ENCODE measurements around the gene NRIP1. TPM values are rescaled to one million over a fixed set of nuclear protein-coding genes. Genes with fewer than 3 reads are reported as not detected.

The NRIP1 gene
- total RNA-seq, 1 donor from 2014 or later: 58.5 TPM

DNA sequence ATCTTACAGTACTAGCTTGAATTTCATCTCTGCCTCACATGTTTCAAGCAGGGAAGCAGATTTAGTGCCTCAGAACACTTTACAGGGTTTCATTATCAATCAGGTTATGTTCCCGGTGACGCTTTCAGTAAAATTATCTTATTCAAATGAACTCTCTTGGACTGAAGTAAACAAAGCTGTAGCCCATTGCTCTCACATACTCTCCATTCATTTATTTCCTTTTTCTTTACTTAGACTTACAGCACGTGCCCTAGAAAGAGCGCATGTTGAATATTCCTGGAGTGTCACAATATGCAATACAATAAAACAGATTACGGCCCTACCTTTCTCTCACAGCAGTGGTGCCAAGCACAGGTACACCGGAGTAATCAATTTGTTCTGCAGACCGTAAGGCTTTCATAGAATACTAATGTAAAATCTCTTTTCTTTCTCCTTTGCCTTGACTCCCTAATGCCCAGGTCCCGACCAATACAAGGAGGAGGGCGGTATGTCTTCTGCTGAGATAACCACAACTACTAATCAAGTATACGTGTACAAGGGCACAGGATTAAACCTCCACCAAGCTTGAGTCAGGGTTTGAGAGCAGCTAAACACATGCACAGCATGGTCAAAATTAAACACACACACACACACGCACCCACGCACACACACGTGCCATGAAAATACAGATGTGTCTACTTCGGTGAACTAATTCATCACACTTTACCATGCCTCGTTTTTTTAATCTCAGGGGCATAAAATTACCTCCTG lies 62.8 kb downstream of the NRIP1 start:
- Histone ChIP-seq H3K27ac (ENCODE audit: low read depth, low read length) (no peak overlapping the region), H3K4me3 (ENCODE audit: low read length in 3 of 3) (no peak overlapping the region), H3K36me3 (ENCODE audit: control insufficient read depth in 3 of 3, insufficient read depth in 3 of 3, low read length in 3 of 3) (no peaks in the 10 kb centered on the region), H3K9me3 (ENCODE audit: control insufficient read depth in 3 of 3, low read length in 3 of 3) (no peaks in the 10 kb centered on the region), H3K27me3 (ENCODE audit: control insufficient read depth in 3 of 3, insufficient read depth in 3 of 3, low read length in 3 of 3) (no peaks in the 10 kb centered on the region), H3K4me1 (ENCODE audit: control insufficient read depth in 3 of 3, insufficient read depth in 3 of 3, low read length in 3 of 3) (peaks cover 10 to 30% (median 27%) of the 10 kb centered on the region in 3 donors), H3K9ac (ENCODE audit: low read depth in 1 of 3, low read length in 3 of 3) (no peak overlapping the region)

DNA sequence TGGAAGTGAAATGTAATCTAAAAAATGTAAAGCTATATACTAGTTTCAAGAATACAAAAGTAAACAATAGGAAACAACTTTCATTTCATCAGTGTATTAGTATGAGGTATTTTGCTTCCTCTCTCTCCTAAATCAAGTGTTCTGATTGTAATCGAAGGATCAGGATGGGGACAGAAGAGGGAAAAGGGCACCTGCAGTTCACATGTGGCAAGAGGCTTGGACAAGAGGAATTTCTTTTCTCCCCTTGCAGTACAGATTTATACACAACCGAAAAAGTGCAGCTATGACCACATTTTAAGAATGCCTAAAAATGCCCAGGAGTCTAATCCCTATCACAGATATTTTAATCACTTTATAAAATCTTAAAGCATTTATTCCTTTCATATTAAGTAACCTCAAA lies 63.7 kb downstream of the NRIP1 start:
- no peaks in the 10 kb centered on the region for H3K9me3 ChIP-seq (ENCODE audit: control insufficient read depth in 3 of 3, low read length in 3 of 3)
- no peaks in the 10 kb centered on the region for H3K27me3 ChIP-seq (ENCODE audit: control insufficient read depth in 3 of 3, insufficient read depth in 3 of 3, low read length in 3 of 3)
- H3K36me3 ChIP-seq (ENCODE audit: control insufficient read depth in 3 of 3, insufficient read depth in 3 of 3, low read length in 3 of 3): no peaks in the 10 kb centered on the region
- peaks cover 5 to 25% (median 18%) of the 10 kb centered on the region in 3 donors for H3K4me1 ChIP-seq (ENCODE audit: control insufficient read depth in 3 of 3, insufficient read depth in 3 of 3, low read length in 3 of 3)
- H3K9ac ChIP-seq (ENCODE audit: low read depth in 1 of 3, low read length in 3 of 3): peak overlapping the region in 1 of 3 donors; percentile 14
- H3K4me3 ChIP-seq (ENCODE audit: low read length in 3 of 3): no peak overlapping the region
- no peak overlapping the region for H3K27ac ChIP-seq (ENCODE audit: low read depth, low read length)

DNA sequence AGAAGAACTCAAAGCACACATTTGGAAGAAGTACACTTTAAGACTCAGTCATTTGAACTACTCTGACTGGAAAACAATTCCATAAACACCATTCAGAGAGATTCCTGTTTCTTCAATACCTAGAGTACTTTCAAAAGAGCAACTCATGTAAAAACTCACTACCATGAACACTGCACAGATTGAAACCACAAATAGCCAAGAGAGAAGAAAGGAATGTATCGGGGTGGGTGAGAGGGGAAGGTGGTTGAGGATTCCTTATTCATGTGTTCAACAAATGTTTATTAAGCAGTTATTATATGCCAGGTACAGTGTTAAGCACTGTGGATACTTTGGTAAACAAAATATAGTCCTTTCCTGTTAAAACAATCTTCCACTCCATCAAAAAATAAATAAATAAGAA lies 64.7 kb downstream of the NRIP1 start:
- H3K27ac ChIP-seq (ENCODE audit: low read depth, low read length): no peak overlapping the region
- no peaks in the 10 kb centered on the region for H3K9me3 ChIP-seq (ENCODE audit: control insufficient read depth in 3 of 3, low read length in 3 of 3)
- H3K9ac ChIP-seq (ENCODE audit: low read depth in 1 of 3, low read length in 3 of 3): no peak overlapping the region
- peaks cover 0 to 19% (median 11%) of the 10 kb centered on the region in 3 donors for H3K4me1 ChIP-seq (ENCODE audit: control insufficient read depth in 3 of 3, insufficient read depth in 3 of 3, low read length in 3 of 3)
- no peaks in the 10 kb centered on the region for H3K36me3 ChIP-seq (ENCODE audit: control insufficient read depth in 3 of 3, insufficient read depth in 3 of 3, low read length in 3 of 3)
- no peak overlapping the region for H3K4me3 ChIP-seq (ENCODE audit: low read length in 3 of 3)
- no peaks in the 10 kb centered on the region for H3K27me3 ChIP-seq (ENCODE audit: control insufficient read depth in 3 of 3, insufficient read depth in 3 of 3, low read length in 3 of 3)

DNA sequence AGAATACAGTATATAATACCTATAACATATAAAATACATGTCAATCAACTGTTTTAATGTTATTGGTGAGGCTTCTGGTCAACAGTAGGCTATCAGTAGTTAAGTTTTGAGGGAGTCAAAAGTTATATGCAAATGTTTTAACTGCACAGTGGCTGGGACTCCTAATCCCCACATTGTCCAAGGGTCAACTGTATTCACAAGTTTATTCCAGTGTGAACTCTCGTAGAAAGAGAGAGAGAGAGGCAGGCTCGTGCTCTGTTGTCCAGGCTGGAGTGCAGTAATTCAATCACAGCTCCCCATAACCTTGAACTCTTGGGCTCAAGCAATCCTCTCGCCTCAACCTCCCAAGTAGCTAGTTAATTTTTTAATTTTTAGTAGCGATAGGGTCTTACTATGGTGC lies 66.0 kb downstream of the NRIP1 start:
- Histone ChIP-seq H3K27me3 (ENCODE audit: control insufficient read depth in 3 of 3, insufficient read depth in 3 of 3, low read length in 3 of 3) (no peaks in the 10 kb centered on the region), H3K36me3 (ENCODE audit: control insufficient read depth in 3 of 3, insufficient read depth in 3 of 3, low read length in 3 of 3) (no peaks in the 10 kb centered on the region), H3K27ac (ENCODE audit: low read depth, low read length) (no peak overlapping the region), H3K9me3 (ENCODE audit: control insufficient read depth in 3 of 3, low read length in 3 of 3) (no peaks in the 10 kb centered on the region), H3K4me3 (ENCODE audit: low read length in 3 of 3) (no peak overlapping the region), H3K9ac (ENCODE audit: low read depth in 1 of 3, low read length in 3 of 3) (no peak overlapping the region), H3K4me1 (ENCODE audit: control insufficient read depth in 3 of 3, insufficient read depth in 3 of 3, low read length in 3 of 3) (peaks cover 0 to 15% (median 11%) of the 10 kb centered on the region in 3 donors)

DNA sequence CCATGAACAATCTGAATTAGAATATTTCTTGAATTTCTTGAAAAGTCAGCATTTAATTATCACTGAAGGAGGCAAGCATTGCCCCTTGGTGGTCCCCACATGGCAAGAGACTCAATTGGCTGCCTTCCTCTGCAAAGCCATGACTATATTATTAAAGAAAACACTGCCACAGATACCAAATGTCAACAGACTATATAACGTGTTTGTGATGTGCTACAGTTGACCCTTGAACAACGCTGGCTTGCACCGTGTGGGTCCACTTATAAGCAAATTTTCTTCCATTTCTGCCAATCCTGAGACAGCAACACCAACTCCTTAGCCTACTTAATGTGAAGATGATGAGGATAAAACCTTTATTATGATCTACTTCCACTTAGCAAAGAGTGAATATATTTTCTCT lies 66.5 kb downstream of the NRIP1 start:
- Histone ChIP-seq H3K36me3 (ENCODE audit: control insufficient read depth in 3 of 3, insufficient read depth in 3 of 3, low read length in 3 of 3) (no peaks in the 10 kb centered on the region), H3K4me3 (ENCODE audit: low read length in 3 of 3) (no peak overlapping the region), H3K4me1 (ENCODE audit: control insufficient read depth in 3 of 3, insufficient read depth in 3 of 3, low read length in 3 of 3) (peaks cover 0 to 15% (median 7%) of the 10 kb centered on the region in 3 donors), H3K9me3 (ENCODE audit: control insufficient read depth in 3 of 3, low read length in 3 of 3) (no peaks in the 10 kb centered on the region), H3K27me3 (ENCODE audit: control insufficient read depth in 3 of 3, insufficient read depth in 3 of 3, low read length in 3 of 3) (no peaks in the 10 kb centered on the region), H3K9ac (ENCODE audit: low read depth in 1 of 3, low read length in 3 of 3) (no peak overlapping the region), H3K27ac (ENCODE audit: low read depth, low read length) (no peak overlapping the region)

DNA sequence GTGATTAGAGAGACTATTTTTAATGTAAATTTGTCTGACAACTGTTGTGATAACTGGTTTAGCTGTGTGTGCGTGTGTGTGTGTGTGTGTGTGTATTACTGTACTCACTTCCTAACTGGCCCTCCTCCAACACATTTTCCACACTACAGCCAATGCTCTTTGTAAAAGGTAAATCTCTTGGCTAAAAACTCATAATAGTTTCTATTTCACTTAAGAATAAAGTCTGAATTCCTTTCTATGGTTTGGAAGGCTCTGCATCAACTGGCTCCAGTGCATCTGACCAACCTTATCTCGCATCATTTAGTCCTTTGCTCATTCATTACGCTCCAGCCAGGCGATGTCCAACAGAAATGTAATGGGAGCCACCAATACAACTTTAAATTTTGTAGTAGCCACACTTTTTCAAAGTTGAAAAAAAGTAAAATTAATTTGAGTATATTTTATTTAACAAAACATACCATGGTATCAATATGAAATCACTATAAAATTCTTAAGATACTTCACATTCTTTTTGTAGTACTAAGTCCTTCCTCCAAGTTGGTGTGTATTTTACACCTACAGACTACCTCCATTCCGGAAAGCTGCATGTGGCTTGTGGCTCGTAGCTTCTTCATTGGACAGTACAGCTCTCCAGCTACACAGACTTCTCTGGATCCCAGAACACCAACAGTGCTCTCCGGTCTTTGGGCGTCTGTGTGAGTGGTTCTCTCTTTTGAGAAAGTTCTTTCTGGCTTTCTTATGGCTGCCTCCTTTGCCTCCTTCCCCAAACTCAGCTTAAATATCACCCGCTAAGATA lies 68.9 kb downstream of the NRIP1 start:
- H3K4me1 ChIP-seq (ENCODE audit: control insufficient read depth in 3 of 3, insufficient read depth in 3 of 3, low read length in 3 of 3): peaks cover 0 to 5% (median 2%) of the 10 kb centered on the region in 3 donors
- no peak overlapping the region for H3K9ac ChIP-seq (ENCODE audit: low read depth in 1 of 3, low read length in 3 of 3)
- H3K4me3 ChIP-seq (ENCODE audit: low read length in 3 of 3): no peak overlapping the region
- no peaks in the 10 kb centered on the region for H3K9me3 ChIP-seq (ENCODE audit: control insufficient read depth in 3 of 3, low read length in 3 of 3)
- no peaks in the 10 kb centered on the region for H3K27me3 ChIP-seq (ENCODE audit: control insufficient read depth in 3 of 3, insufficient read depth in 3 of 3, low read length in 3 of 3)
- peaks cover 0 to 2% (median 0%) of the 10 kb centered on the region in 3 donors for H3K36me3 ChIP-seq (ENCODE audit: control insufficient read depth in 3 of 3, insufficient read depth in 3 of 3, low read length in 3 of 3)
- no peak overlapping the region for H3K27ac ChIP-seq (ENCODE audit: low read depth, low read length)

DNA sequence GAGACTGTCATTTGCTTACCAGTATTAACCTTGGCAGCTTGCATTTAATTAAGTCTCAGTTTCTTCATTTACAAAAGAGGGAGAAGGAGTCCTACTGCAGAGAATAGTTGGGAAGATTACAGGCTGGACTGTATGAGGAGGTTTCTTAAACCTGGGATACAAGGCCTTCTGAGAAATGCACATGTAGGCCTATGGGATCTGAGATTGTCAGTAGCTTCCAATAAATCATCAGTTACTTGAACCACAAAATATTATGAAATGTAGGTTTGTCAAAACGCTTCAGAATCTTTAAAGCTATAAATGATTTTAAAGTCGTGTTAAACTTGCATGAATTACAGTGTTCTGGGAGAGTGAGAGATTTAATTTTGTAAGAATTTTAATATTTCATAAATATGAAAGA lies 69.6 kb downstream of the NRIP1 start:
- Histone ChIP-seq H3K27me3 (ENCODE audit: control insufficient read depth in 3 of 3, insufficient read depth in 3 of 3, low read length in 3 of 3) (no peaks in the 10 kb centered on the region), H3K36me3 (ENCODE audit: control insufficient read depth in 3 of 3, insufficient read depth in 3 of 3, low read length in 3 of 3) (peaks cover 0 to 2% (median 0%) of the 10 kb centered on the region in 3 donors), H3K9me3 (ENCODE audit: control insufficient read depth in 3 of 3, low read length in 3 of 3) (no peaks in the 10 kb centered on the region), H3K4me3 (ENCODE audit: low read length in 3 of 3) (no peak overlapping the region), H3K4me1 (ENCODE audit: control insufficient read depth in 3 of 3, insufficient read depth in 3 of 3, low read length in 3 of 3) (peaks cover 0 to 5% (median 2%) of the 10 kb centered on the region in 3 donors), H3K9ac (ENCODE audit: low read depth in 1 of 3, low read length in 3 of 3) (no peak overlapping the region), H3K27ac (ENCODE audit: low read depth, low read length) (no peak overlapping the region)

GRCh38 chr21:14993115-14993514 lies 71.7 kb downstream of the NRIP1 start:
- Histone ChIP-seq H3K36me3 (ENCODE audit: control insufficient read depth in 3 of 3, insufficient read depth in 3 of 3, low read length in 3 of 3) (peaks cover 0 to 2% (median 0%) of the 10 kb centered on the region in 3 donors), H3K9me3 (ENCODE audit: control insufficient read depth in 3 of 3, low read length in 3 of 3) (no peaks in the 10 kb centered on the region), H3K4me1 (ENCODE audit: control insufficient read depth in 3 of 3, insufficient read depth in 3 of 3, low read length in 3 of 3) (peaks cover 8 to 12% (median 9%) of the 10 kb centered on the region in 3 donors), H3K4me3 (ENCODE audit: low read length in 3 of 3) (no peak overlapping the region), H3K27me3 (ENCODE audit: control insufficient read depth in 3 of 3, insufficient read depth in 3 of 3, low read length in 3 of 3) (no peaks in the 10 kb centered on the region), H3K27ac (ENCODE audit: low read depth, low read length) (no peak overlapping the region), H3K9ac (ENCODE audit: low read depth in 1 of 3, low read length in 3 of 3) (no peak overlapping the region)

- Histone ChIP-seq H3K27me3 (ENCODE audit: control insufficient read depth in 3 of 3, insufficient read depth in 3 of 3, low read length in 3 of 3) (no peaks in the 10 kb centered on the region), H3K9me3 (ENCODE audit: control insufficient read depth in 3 of 3, low read length in 3 of 3) (no peaks in the 10 kb centered on the region), H3K27ac (ENCODE audit: low read depth, low read length) (no peak overlapping the region), H3K4me3 (ENCODE audit: low read length in 3 of 3) (no peak overlapping the region), H3K36me3 (ENCODE audit: control insufficient read depth in 3 of 3, insufficient read depth in 3 of 3, low read length in 3 of 3) (peaks cover 0 to 7% (median 0%) of the 10 kb centered on the region in 3 donors), H3K4me1 (ENCODE audit: control insufficient read depth in 3 of 3, insufficient read depth in 3 of 3, low read length in 3 of 3) (peaks cover 8 to 12% (median 9%) of the 10 kb centered on the region in 3 donors), H3K9ac (ENCODE audit: low read depth in 1 of 3, low read length in 3 of 3) (no peak overlapping the region)
Measured at GRCh38 chr21:14991957-14992356, 72.8 kb downstream of the NRIP1 start.

- H3K27ac ChIP-seq (ENCODE audit: low read depth, low read length): no peak overlapping the region
Measured at GRCh38 chr21:14989359-14989758, 75.4 kb downstream of the NRIP1 start.

More at GRCh38 chr21:14989359-14989758, 75.4 kb downstream of the NRIP1 start:
- Histone ChIP-seq H3K9me3 (ENCODE audit: control insufficient read depth in 3 of 3, low read length in 3 of 3) (no peaks in the 10 kb centered on the region), H3K9ac (ENCODE audit: low read depth in 1 of 3, low read length in 3 of 3) (no peak overlapping the region), H3K36me3 (ENCODE audit: control insufficient read depth in 3 of 3, insufficient read depth in 3 of 3, low read length in 3 of 3) (peaks cover 0 to 7% (median 0%) of the 10 kb centered on the region in 3 donors), H3K4me3 (ENCODE audit: low read length in 3 of 3) (no peak overlapping the region), H3K27me3 (ENCODE audit: control insufficient read depth in 3 of 3, insufficient read depth in 3 of 3, low read length in 3 of 3) (no peaks in the 10 kb centered on the region), H3K4me1 (ENCODE audit: control insufficient read depth in 3 of 3, insufficient read depth in 3 of 3, low read length in 3 of 3) (peaks cover 8 to 12% (median 9%) of the 10 kb centered on the region in 3 donors)
